ENCODE data around the gene TAS1R1. TPM values are rescaled to one million over a fixed set of nuclear protein-coding genes. Genes with fewer than 3 reads are reported as not detected.
"Not testable (repeated sequence)": the region's sequence is repeated elsewhere in the genome, so short reads cannot be mapped to it uniquely, and the experiment has no call there.

TAS1R1 gene
- total RNA-seq, 1 donor from 2014 or later: not detected

DNA sequence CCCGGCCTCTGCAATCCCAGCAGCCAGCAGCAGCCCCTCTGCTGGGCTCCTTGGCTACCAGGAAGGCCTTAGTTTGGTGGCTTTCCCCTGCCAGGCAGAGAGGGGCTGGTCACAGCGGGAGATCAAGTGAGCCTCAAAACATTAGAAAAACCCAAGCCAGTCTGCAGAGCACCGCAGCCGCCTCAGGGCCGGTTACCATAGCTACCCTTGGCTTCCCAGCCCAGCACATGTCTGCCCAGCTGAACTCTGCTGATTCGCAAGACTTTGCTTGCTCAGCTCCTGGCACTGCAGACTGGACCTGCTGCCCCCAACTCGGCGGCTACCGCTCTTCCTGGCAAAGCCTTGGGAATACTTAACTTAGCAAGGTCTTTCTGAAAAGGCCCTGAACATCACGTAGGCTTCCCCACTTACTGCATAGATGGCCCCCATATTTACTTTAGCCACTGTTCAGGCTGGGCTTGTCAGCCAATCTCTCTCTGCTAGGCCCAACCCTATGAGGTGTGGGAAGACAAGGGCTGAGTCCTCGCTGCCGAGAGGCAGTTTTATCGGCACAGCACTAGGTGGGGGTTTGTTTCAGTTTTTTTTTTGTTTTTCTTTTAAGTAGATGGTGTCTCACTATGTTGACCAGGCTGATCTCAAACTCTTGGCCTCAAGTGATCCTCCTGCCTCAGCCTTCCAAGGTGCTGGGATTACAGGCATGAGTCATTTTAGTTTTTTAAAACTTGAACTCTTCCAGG, 35.0 kb upstream of the TAS1R1 start:
- DNase-seq (ENCODE audit: low read depth, low spot score): no peak

DNA sequence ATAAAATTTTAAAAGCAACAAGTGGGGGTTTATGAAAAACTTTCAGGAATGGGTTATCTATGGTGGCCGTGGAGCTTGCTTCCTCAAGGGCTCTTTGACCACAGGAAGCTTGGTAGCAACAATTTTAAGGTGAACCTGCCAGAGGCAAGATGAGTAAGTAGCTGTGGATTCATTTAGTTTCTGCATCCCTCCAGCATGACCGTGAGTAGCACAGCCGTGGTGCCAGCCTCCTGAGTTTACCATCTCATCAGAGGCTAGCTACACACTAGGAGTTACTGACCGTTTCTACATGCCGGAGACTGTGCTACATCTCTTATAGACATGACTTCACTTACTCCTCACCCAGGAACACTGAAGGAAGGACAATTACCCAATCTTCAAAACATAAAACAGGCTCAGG, 33.6 kb upstream of the TAS1R1 start:
- DNase-seq (ENCODE audit: low read depth, low spot score): no peak

DNA sequence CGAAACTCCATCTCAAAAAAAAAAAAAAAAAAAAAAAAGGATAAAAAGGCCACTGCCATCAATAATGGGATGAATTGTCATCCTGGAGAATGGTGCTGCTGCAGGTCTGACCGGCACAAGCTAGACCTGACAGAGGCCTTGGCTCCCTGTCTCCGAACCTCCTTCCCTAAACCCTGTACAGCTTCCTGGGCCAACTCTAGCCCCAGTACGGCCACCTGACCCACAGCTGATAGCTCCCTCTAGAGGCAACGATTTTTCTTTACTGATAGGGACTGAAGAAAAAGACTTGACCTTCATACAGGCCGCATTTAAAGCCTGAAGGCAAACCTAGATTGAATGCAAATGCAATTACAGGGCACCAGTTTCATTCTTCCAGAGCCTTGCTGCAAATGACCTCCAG, 31.5 kb upstream of the TAS1R1 start:
- no peak for DNase-seq (ENCODE audit: low read depth, low spot score)

DNA sequence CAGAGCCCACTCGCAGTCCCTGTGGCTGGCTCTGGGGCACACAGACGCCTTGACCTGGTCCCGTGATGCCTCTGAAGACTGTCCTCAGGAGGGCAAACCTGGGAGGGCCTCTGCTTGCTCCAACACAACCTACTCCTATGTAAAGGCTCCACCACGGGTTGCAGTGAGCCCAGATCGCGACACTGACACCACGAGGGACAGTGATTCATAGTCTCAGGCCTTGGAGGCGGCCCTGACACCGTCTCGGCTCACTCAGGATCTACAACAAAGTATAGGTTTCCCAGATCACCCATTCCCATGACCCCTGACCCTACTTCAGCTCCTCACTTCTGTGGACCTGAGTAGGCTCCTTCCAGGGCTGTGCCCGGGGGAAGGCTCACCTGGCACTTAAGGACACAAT, 28.8 kb upstream of the TAS1R1 start:
- no peak for DNase-seq (ENCODE audit: low read depth, low spot score)

DNA sequence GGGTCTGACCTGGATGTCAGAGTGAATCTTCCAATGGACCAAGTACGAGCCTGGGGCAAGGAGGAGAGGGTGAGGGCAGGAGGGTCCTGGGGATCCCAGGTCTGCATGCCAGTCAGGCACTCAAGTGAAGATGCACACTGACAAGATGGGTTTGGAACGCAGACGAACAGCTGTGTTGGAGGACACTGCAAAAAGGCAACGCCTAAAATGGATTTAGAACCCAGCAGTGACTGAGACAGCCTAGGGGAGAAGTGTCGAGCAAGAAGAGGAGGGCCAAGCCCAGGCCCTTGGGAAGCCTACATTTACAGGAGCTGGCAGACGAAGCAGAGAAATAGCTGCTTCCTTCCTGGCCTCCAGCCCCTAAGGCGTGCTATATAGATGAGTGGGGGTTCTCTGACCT, 26.6 kb upstream of the TAS1R1 start:
- DNase-seq (ENCODE audit: low read depth, low spot score): no peak

DNA sequence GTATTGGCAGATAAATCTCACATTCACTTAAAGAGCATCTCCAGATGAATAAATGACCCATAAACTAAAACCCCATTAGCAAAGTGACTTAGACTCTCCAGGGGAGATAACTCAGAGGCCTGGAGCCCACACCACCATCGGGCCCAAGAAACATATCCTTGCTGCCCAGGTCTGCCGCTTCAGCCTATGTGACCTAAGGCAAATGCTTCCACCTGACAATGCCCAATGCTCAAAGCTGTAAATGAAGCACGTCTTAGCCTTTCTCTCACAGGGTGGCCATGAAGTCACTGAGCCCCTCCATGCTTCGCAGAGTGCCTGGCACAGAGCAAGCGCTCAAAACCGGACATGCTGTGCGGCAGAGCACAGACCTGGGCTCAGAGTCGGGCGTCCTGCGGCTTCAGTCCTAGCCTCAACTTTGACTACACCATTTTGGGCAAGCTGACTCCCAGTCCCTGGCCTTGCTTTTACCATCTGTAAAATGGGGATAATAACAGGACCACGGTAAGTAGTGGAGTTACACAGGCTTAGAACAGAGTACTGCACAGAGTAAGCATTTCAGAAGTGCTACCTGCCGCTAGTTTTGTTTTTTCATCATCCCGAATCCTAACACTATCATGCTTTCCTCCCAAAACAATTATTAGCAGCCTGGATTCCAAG, 24.5 kb upstream of the TAS1R1 start:
- DNase-seq (ENCODE audit: low read depth, low spot score): no peak

DNA sequence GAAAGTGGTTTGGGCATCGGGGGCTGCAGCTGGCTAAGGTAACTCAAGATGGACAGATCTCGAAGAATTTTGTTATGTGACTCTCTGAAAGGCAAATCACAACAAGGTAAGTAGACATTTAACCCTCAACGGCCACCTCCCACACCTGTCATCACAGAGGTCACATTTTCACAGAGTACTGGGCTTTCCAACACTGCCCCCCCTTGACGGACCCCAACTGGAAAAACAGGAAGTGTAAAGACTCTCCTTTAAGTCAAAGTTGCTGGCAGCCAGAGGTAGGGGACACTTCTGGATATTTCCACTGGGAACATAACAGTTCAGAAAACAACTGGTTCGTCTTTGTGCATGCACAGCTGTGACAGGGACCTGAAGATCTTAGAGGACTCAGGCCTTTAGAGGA, 23.1 kb upstream of the TAS1R1 start:
- DNase-seq (ENCODE audit: low read depth, low spot score): no peak

DNA sequence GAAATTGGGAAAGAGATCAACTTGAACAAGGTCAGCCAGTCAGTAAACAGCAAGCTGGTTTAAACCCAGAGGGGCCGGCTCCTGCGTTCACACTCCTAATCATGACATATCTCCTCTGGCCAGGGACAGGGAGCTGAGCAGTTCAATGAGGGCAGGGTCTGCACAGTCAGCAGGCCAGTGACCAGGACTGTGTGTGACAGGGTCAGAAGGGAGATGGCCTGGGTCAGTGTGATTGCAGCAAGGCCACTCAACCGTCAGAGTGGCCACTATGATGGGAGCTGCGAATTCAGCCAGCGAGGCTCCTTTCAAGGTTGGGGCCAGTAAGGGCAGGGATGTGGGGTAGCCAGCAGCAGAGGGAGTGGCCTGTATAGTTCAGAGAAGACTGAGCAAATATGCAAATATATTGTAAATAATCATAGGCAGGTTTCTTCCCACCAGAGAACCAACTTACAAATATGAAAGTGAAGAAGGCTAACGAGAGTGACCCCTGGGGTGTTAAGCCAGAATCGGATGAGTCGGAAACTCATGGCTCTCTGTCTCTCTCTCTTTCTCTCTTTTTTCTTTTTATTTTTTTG, 20.8 kb upstream of the TAS1R1 start:
- no peak for DNase-seq (ENCODE audit: low read depth, low spot score)

DNA sequence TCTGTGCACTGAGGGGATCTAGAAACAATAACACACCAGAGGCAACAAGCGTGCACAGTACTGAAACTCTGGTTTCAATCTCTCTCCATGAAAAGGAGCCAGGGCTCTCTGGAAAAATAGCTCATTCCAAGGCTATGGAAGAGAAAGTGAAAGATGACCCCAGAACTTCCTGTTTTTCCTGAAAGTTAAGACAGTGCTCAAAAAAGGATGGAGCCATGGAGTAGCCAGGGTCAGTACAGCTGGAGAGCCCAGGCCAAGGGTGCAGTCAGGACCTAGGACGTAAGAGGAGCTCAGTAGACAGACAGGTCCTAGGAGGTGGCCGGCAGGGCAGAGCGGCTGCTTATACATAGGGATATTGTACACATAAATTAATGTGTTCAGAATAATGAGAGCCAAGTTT, 19.9 kb upstream of the TAS1R1 start:
- DNase-seq (ENCODE audit: low read depth, low spot score): no peak

DNA sequence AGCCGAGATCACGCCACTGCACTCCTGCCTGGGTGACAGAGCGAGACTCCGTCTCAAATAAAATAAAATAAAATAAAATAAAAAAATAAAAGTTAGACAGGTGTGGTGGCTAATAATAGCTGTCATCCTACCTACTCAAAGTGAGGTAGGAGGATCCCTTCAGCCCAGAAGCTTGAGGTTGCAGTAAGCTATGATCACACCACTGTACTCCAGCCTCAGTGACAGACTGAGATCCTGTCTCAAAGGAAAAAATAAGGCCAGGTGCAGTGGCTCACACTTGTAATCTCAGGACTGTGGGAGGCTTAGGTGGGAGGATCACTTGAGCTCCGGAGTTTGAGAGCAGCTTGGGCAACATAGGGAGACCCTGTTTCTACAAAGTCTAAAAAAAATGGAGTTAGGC, 18.8 kb upstream of the TAS1R1 start:
- no peak for DNase-seq (ENCODE audit: low read depth, low spot score)

DNA sequence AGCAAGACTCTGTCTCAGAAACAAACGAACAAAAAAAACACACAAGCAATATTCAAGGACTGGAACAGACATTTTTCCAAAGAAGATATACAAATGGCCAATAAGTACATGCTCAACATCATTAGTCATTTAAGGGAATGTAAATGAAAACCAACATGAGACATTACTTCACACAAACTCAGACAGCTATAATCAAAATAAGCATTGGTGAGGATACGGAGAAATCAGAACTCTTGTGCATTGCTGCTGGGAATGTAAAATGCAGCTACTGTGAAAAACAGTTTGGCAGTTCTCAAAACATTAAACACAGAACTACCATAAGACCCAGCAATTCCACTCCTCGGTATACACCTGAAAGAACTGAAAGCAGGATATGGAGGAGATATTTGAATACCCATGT, 16.2 kb upstream of the TAS1R1 start:
- DNase-seq (ENCODE audit: low read depth, low spot score): no peak

DNA sequence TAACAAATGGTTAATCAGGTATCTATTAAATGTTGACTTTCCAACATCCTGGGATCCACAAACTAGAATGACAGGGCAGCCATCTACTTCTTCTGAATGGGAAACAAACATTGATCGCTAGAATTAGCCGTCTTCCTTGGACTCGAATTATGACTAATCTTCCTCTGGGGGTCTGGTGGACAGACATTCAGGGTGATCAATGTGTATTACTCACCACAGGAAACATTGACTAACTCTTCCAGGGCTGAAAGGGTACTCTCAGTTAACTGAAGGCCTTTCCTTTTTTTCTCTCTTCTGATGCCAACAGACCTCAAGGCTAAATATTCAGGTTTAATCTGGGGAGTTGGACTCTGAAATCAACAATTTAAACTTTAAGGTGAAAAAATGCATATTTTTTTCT, 10.3 kb upstream of the TAS1R1 start:
- DNase-seq (ENCODE audit: low read depth, low spot score): peak; percentile 63

DNA sequence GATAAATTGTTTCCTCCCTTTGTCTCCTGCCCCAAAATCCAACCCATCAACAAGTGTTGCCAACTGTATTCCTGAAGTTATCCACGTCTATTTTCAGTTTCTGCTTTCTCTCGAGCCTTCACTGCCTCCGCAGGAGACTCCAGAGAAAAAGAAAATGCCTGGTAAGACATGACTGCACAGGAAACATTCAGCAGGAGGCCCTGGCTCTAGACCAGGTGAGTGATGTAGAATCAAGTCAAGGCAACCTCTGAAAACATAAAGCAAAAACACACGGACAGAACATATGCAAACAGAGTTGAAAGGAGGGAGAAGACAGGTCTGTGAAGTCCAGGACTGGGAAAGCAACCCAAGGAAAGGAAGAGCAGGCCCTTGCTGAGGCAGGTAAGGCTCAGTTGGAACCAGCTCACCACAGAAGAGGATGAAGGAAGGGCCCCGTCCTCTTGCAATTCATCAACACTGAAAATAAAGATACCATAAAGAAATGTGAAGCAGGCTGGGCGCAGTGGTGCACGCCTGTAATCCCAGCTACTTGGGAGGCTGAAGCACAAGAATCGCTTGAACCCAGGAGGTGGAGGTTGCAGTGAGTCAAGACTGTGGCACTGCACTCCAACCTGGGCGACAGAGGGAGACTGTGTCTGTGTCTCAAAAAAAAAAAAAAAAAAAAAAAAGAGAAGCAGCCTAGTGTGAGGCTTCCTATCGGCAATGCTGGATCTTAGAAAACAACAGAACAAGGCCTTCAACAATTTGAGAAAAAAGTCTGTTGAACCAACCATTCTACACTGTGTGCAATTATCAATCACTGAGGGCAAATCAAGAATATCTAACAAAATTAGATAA, 9.6 kb upstream of the TAS1R1 start:
- DNase-seq (ENCODE audit: low read depth, low spot score): no peak

DNA sequence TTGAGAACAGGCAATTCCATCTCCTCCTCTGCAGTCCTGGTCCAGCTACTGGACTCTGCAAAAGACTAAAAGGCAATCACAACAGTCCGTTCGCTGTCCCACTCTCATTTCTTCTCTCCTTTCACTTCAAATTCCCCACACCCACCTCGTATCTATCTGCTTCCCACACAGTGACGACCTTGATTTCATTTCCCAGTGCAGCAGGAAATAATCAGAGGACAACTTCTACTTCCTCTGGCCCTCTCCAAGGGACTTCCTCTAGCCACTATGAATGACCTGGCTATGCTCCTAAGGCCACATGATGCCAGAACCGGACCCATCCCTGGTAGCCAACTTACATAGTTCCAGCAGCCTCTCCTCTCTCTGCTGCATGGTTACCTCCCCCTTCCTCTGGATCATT, 8.8 kb upstream of the TAS1R1 start:
- no peak for DNase-seq (ENCODE audit: low read depth, low spot score)

DNA sequence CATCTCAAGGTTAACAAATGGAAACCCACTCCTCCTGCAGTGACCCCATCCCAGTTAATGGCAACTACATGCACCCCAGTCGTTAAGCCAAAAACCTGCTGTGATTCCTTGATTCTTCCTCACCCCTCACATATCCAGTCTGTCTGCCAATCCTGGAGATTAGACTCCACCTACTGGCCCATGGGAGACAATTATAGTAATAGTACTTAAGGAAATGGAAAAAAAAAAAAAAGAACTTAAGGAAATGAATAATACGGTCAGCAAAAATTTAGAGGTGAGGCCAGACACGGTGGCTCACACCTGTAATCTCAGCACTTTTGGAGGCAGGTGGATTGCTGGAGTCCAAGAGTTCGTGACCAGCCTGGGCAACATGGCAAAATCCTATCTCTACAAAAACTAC, 7.8 kb upstream of the TAS1R1 start:
- DNase-seq (ENCODE audit: low read depth, low spot score): no peak

DNA sequence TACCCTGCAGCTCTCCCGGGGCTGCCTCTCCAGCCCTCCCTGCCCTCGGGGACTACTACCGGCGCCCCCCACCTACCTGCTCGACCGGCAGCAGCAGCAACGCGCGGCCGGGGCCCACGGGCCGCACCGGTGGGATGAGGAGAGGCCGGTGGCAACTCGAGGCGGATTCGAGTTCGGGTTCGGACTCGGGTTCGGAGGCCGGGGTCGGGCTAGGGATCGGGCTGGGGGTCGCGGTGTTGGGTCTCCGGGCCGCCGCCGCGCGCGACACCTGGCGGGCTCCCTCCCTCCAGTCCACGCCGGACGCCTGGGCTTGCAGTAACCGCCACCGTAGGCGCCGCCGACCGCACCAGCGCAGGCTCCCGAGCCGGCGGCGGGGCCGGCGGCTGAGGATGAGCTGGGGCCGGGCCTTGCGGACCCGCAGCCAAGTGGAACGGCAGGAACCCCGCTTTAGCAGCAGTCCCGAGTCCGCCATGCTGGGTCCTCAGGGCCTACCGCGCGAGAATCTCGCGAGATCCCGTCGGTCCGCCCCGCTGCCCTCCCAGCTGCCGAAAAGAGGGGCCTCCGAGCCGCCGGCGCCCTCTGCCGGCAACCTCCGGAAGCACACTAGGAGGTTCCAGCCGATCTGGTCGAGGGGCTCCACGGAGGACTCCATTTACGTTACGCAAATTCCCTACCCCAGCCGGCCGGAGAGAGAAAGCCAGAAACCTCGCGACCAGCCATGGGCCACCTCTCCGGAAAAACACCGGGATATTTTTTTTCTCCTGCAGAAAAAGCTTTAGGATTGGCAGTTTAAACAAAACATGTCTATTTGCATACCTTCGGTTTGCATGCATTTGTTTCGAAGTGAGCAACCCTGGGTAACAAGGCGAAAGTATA, 838 bp upstream of the TAS1R1 start, which contains the start of gene NOL9:
NOL9 (minus strand) TSS at position 483 of the 876 bp plus-strand sequence; CDS start at position 472, 11 bp downstream.
- peak; percentile 64 for DNase-seq (ENCODE audit: low read depth, low spot score)

DNA sequence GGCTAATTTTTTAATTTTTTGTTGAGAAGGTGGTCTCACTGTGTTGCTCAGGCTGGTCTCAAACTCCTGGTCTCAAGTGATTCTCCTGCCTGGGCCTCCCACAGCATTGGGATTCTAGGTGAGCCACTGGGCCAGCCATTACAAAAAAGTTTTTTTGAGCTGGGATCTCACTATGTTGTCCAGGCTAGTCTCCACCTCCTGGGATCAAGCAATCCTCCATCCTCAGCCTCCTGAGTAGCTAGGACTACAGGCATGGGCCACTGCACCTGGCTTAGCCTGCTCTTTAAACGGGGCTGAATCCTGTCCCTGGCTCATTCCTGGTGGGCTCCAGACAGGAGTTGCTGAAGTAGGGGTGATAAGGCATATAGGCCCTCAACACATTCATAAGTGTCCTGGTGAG, 2.5 kb downstream of the TAS1R1 start:
- DNase-seq (ENCODE audit: low read depth, low spot score): no peak

DNA sequence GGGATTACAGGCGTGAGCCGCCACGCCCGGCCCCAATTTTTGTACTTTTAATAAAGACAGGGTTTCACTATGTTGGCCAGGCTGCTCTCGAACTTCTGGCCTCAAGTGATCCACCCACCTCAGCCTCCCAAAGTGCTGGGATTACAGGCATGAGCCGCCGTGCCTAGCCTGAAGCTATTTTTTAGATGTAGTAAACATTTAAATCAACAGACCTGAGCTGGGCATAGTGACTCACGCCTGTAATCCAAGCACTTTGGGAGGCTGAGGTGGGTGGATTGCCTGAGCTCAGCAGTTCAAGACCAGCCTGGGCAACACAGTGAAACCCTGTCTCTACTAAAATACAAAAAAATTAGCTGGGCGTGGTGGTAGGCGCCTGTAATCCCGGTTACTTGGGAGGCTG, 4.1 kb downstream of the TAS1R1 start:
- not testable (repeated sequence) for DNase-seq (ENCODE audit: low read depth, low spot score)

DNA sequence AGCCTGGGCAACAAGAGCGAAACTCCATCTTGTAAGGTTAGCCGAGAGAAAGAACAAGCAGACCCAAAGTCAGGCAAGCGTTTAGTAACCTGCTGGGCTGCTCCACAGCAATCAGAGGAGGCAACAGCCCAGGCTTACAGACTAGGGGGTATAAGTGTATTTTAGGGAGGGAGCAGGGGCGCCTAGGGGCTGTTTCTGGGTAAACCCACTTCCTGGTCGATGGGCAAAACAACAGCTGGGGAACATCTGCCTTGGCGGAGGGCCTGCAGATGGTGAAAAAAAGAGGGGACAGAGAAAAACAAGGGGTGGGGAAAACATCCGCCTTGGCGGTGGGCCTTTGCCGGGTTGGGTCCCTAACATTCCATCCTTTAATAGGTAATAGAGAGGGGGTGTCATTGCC, 5.2 kb downstream of the TAS1R1 start:
- no peak for DNase-seq (ENCODE audit: low read depth, low spot score)

DNA sequence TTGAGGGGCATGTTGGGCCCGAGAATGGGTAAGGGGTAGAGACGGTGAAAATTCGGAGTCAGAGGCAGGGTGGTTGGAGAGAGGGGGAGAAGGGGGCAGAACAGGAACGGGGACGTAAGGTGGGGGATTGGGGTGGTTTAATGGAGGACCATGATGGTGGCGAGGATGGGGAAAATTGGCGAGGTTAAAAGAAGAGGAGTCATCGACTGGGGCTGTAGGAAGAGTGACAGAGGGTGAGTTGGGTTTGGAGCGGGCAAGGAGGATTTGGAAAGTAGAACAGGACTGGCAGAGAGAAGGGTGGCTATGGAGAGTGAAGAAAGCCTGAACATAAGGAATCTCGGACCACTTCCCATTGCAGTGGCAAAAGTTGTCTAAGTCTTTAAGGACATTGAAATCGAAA, 13.9 kb downstream of the TAS1R1 start:
- DNase-seq (ENCODE audit: low read depth, low spot score): no peak

DNA sequence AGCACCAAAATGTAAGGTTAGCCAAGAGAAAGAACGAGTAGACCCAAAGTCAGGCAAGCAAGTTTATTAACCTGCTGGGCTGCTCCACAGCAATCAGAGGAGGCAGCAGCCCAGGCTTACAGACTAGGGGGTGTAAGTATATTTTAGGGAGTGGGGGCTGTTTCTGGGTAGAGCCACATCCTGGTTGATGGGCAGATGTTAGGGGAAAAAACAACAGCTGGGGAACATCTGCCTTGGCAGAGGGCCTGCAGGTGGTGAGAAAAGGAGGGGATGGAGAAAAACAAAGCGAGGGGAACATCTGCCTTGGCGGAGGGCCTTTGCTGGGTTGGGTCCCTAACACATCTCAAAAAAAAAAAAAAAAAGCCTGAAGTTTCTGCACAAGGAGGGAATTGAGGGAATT, 15.0 kb downstream of the TAS1R1 start:
- no peak for DNase-seq (ENCODE audit: low read depth, low spot score)

Data from pulmonary artery endothelial cell (primary cell).